Panc1 (cell line): ENCODE results near the gene SBF2. TPM values are rescaled to one million over a fixed set of nuclear protein-coding genes. Genes with fewer than 3 reads are reported as not detected.

Source experiments
- ATAC-seq: fragments of 200-7000 bp; cut with Tn5 transposase; 2 replicates; pipeline ENCODE4 v1.9.1; 2020; ENCODE audit warnings: mild to moderate bottlenecking, moderate library complexity
- BruUV-seq: library from RNA; stranded (reverse); fragments of 400-500 nt; replicated peaks from 2 replicates; lab custom pipeline; 2021; lab: Mats Ljungman, UMichigan
- CTCF ChIA-PET: fragments of 300-600 bp; sonication (Branson Sonifier 250); formaldehyde crosslinking; loops from one replicate; lab custom pipeline; 2022; ENCODE audit warnings: antibody characterized with exemption; lab: Charles Lee
- POLR2A ChIA-PET: fragments of 300-600 bp; sonication (Branson Sonifier 250); formaldehyde crosslinking; loops from one replicate; lab custom pipeline; 2022; ENCODE audit warnings: antibody characterized with exemption; lab: Charles Lee
- DNase-seq: peaks from one replicate; pipeline ENCODE4 v3.0.0-alpha.2; 2010; ENCODE audit warnings: low read depth, low spot score
- H3K27ac ChIP-seq: 2 replicates; pipeline ENCODE4 v1.5.1; 2011; ENCODE audit warnings: mild to moderate bottlenecking, low read length, inconsistent platforms
- H3K27me3 ChIP-seq: fragments of 200-500 bp; sonication (Bioruptor generic); 2 replicates; pipeline ENCODE4 v1.6.0; 2014; ENCODE audit warnings: low read length, inconsistent platforms; ENCODE audit not compliant: control insufficient read depth, insufficient read depth
- H3K36me3 ChIP-seq: fragments of 200-500 bp; sonication (Bioruptor generic); 2 replicates; pipeline ENCODE4 v1.5.1; 2014; ENCODE audit warnings: inconsistent platforms, mild to moderate bottlenecking, low read length, moderate library complexity; ENCODE audit not compliant: control insufficient read depth, insufficient read depth
- H3K4me1 ChIP-seq: 2 replicates; pipeline ENCODE4 v1.5.1; 2011; ENCODE audit warnings: inconsistent platforms, mild to moderate bottlenecking, low read length, moderate library complexity; ENCODE audit not compliant: control insufficient read depth, insufficient read depth
- H3K4me3 ChIP-seq, 2 experiments: 2 replicates each; pipeline ENCODE4 v1.5.1; 2011 to 2012; ENCODE audit warnings: low read depth in 2 of 2, low read length in 2 of 2, mild to moderate bottlenecking in 2 of 2, inconsistent platforms in 1 of 2, moderate library complexity in 1 of 2
- H3K9me3 ChIP-seq: fragments of 200-500 bp; sonication (Bioruptor generic); 2 replicates; pipeline ENCODE4 v1.5.1; 2014; ENCODE audit warnings: low read depth, mild to moderate bottlenecking, inconsistent platforms, low read length, moderate library complexity; ENCODE audit not compliant: control insufficient read depth, insufficient read depth
- POLR2AphosphoS5 ChIP-seq: IDR thresholded peaks from 2 replicates; pipeline ENCODE4 v1.6.1; 2012; ENCODE audit warnings: mild to moderate bottlenecking, low read depth, low read length, moderate library complexity
- SIN3A ChIP-seq: IDR thresholded peaks from 2 replicates; pipeline ENCODE4 v1.6.1; 2012; ENCODE audit warnings: low read depth, mild to moderate bottlenecking, low read length, moderate library complexity, borderline replicate concordance; ENCODE audit not compliant: insufficient read depth
- TCF7L2 ChIP-seq: IDR thresholded peaks from 2 replicates; pipeline ENCODE4 v1.6.1; 2011; ENCODE audit warnings: mild to moderate bottlenecking, low read depth, low read length, inconsistent platforms
- in situ Hi-C: cut with HindIII; loops from 2 replicates; pipeline ENCODE4 v1.10.0; 2016; ENCODE audit warnings: low sequenced_read_pairs, low pct_unique_long_range_greater_than_20kb
- intact Hi-C: fragments of 100-400 bp; cut with micrococcal nuclease; formaldehyde crosslinking; loops from one replicate; pipeline ENCODE4 v1.10.0; 2022; ENCODE audit not compliant: unreplicated experiment
- total RNA-seq: library from RNA; stranded (reverse); gene quantifications from one replicate; pipeline ENCODE4 v1.2.1, GENCODE V29; 2021; ENCODE audit not compliant: unreplicated experiment
- TF ChIP-seq, protein P1 (sequence below): fragments of 450-650 bp; IDR thresholded peaks from 2 replicates; pipeline ENCODE4 v1.5.1; 2017; ENCODE audit warnings: mild to moderate bottlenecking
- TF ChIP-seq, protein P2 (sequence below), 2 experiments: IDR thresholded peaks; 2 replicates each; pipeline ENCODE4 v1.6.1; 2011 to 2012; ENCODE audit warnings: low read depth in 2 of 2, control low read depth in 1 of 2, low read length in 1 of 2, mild to moderate bottlenecking in 1 of 2, moderate library complexity in 1 of 2; ENCODE audit not compliant: insufficient read depth in 1 of 2

The SBF2 gene
- total RNA-seq, 1 experiment from 2014 or later, result 65.0 TPM

DNA sequence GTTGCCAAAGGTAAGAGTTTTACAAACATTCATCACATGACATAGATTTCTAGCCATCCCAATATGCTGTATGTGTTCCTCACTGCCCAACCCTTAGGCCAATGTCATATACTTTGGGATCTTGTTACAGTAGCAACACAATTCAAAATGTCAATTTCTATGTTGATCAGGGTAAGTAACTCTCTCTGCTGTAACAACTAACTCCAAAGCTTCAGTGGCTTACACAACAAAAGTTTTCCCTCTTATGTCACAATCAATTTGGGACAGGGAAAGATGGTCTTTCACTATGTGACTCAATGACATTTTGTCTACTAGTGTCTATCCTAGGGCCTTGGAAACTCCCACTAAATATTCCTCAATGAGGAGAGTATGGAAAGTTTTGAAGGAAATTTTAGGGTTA lies 144.5 kb downstream of the SBF2 start:
- no peaks in the 10 kb centered on the region for H3K27me3 ChIP-seq
- POLR2A ChIA-PET, result interaction anchor here (0.6 kb wide), 1 partner anchor 193 kb away, joined by 8 read pairs; no protein-coding TSS in a partner anchor

GRCh38 chr11:10147195-10147594 lies 146.8 kb downstream of the SBF2 start:
- in situ Hi-C loops (no loop called here), intact Hi-C loops (no loop called here)
- ChIA-PET CTCF (no interaction called here), POLR2A (interaction anchor here (0.6 kb wide), 1 partner anchor 71 kb away, joined by 9 read pairs; no protein-coding TSS in a partner anchor)
- H3K4me3 ChIP-seq, result no peak overlapping the region
- H3K27ac ChIP-seq, result no peak overlapping the region
- no TSS peak for BruUV-seq
- ATAC-seq (no peak), DNase-seq (no peak)
- no peaks in the 10 kb centered on the region for H3K27me3 ChIP-seq
- H3K36me3 ChIP-seq, result no peaks in the 10 kb centered on the region
- no peak for TF ChIP-seq TCF7L2
- TF ChIP-seq, protein P1, sequence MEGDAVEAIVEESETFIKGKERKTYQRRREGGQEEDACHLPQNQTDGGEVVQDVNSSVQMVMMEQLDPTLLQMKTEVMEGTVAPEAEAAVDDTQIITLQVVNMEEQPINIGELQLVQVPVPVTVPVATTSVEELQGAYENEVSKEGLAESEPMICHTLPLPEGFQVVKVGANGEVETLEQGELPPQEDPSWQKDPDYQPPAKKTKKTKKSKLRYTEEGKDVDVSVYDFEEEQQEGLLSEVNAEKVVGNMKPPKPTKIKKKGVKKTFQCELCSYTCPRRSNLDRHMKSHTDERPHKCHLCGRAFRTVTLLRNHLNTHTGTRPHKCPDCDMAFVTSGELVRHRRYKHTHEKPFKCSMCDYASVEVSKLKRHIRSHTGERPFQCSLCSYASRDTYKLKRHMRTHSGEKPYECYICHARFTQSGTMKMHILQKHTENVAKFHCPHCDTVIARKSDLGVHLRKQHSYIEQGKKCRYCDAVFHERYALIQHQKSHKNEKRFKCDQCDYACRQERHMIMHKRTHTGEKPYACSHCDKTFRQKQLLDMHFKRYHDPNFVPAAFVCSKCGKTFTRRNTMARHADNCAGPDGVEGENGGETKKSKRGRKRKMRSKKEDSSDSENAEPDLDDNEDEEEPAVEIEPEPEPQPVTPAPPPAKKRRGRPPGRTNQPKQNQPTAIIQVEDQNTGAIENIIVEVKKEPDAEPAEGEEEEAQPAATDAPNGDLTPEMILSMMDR, result no peak
- TF ChIP-seq, protein P2, sequence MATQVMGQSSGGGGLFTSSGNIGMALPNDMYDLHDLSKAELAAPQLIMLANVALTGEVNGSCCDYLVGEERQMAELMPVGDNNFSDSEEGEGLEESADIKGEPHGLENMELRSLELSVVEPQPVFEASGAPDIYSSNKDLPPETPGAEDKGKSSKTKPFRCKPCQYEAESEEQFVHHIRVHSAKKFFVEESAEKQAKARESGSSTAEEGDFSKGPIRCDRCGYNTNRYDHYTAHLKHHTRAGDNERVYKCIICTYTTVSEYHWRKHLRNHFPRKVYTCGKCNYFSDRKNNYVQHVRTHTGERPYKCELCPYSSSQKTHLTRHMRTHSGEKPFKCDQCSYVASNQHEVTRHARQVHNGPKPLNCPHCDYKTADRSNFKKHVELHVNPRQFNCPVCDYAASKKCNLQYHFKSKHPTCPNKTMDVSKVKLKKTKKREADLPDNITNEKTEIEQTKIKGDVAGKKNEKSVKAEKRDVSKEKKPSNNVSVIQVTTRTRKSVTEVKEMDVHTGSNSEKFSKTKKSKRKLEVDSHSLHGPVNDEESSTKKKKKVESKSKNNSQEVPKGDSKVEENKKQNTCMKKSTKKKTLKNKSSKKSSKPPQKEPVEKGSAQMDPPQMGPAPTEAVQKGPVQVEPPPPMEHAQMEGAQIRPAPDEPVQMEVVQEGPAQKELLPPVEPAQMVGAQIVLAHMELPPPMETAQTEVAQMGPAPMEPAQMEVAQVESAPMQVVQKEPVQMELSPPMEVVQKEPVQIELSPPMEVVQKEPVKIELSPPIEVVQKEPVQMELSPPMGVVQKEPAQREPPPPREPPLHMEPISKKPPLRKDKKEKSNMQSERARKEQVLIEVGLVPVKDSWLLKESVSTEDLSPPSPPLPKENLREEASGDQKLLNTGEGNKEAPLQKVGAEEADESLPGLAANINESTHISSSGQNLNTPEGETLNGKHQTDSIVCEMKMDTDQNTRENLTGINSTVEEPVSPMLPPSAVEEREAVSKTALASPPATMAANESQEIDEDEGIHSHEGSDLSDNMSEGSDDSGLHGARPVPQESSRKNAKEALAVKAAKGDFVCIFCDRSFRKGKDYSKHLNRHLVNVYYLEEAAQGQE (IDR thresholded peaks at IDR 0.05; ENCODE audit: insufficient read depth in 1 of 2, low read depth in 2 of 2, low read length in 1 of 2), result no peak
- no peaks in the 10 kb centered on the region; the same call in 1 of the 2 replicates for H3K9me3 ChIP-seq
- H3K4me1 ChIP-seq, result no peaks in the 10 kb centered on the region

More for the DNA sequence above, 144.5 kb downstream of the SBF2 start:
- BruUV-seq, result no TSS peak
- no peaks in the 10 kb centered on the region; the same call in 1 of the 2 replicates for H3K9me3 ChIP-seq
- no peaks in the 10 kb centered on the region for H3K4me1 ChIP-seq
- DNase-seq (no peak), ATAC-seq (no peak)
- CTCF ChIA-PET, result interaction anchor here (0.6 kb wide), 1 partner anchor 208 kb away, joined by 5 read pairs; no protein-coding TSS in a partner anchor
- in situ Hi-C loops (no loop called here), intact Hi-C loops (no loop called here)
- peak overlapping the region; percentile 6; the same call in 1 of the 2 replicates for H3K27ac ChIP-seq
- TF ChIP-seq POLR2AphosphoS5, result no peak
- TF ChIP-seq SIN3A, result no peak
- TF ChIP-seq, protein P2 (IDR thresholded peaks at IDR 0.05; ENCODE audit: insufficient read depth in 1 of 2, low read depth in 2 of 2, low read length in 1 of 2), result no peak
- H3K36me3 ChIP-seq, result no peaks in the 10 kb centered on the region
- H3K4me3 ChIP-seq, result no peak overlapping the region
